GM21529 (cell line): ENCODE results near the gene ALPL.

Experiments
- ATAC-seq: cut with Tn5 transposase; IDR thresholded peaks from one replicate; pipeline ENCODE4 v1.9.1; 2021; ENCODE audit not compliant: unreplicated experiment

Gene ALPL

GRCh38 chr1:21574466-21575151, 65.4 kb downstream of the ALPL start:
- ATAC-seq = no peak

- ATAC-seq = no peak
Measured at GRCh38 chr1:21575351-21575942, 66.2 kb downstream of the ALPL start.

- ATAC-seq = no peak
Measured at GRCh38 chr1:21576031-21576797, 67.0 kb downstream of the ALPL start.

- ATAC-seq = no peak
Measured at GRCh38 chr1:21576798-21577187, 67.6 kb downstream of the ALPL start.

GRCh38 chr1:21577324-21577723, 68.1 kb downstream of the ALPL start:
- ATAC-seq = no peak

GRCh38 chr1:21577933-21578332, 68.7 kb downstream of the ALPL start:
- no peak for ATAC-seq

GRCh38 chr1:21579791-21580190, 70.6 kb downstream of the ALPL start:
- no peak for ATAC-seq

- ATAC-seq = no peak
Measured at GRCh38 chr1:21584096-21584495, 74.9 kb downstream of the ALPL start.

- ATAC-seq = no peak
Measured at GRCh38 chr1:21585037-21585436, 75.8 kb downstream of the ALPL start.

- ATAC-seq = no peak
Measured at GRCh38 chr1:21586222-21586621, 77.0 kb downstream of the ALPL start.

GRCh38 chr1:21586846-21587601, 77.8 kb downstream of the ALPL start:
- ATAC-seq = no peak

- ATAC-seq = no peak
Measured at GRCh38 chr1:21587602-21587953, 78.4 kb downstream of the ALPL start.

- no peak for ATAC-seq
Measured at GRCh38 chr1:21589618-21590017, 80.4 kb downstream of the ALPL start.

GRCh38 chr1:21590126-21590880, 81.1 kb downstream of the ALPL start:
- ATAC-seq = no peak

GRCh38 chr1:21590934-21591333, 81.7 kb downstream of the ALPL start:
- ATAC-seq = no peak

- ATAC-seq = no peak
Measured at GRCh38 chr1:21592086-21592865, 83.1 kb downstream of the ALPL start.

- ATAC-seq = no peak
Measured at GRCh38 chr1:21593231-21593630, 84.0 kb downstream of the ALPL start.

- no peak for ATAC-seq
Measured at GRCh38 chr1:21594501-21594900, 85.3 kb downstream of the ALPL start.

GRCh38 chr1:21594935-21595897, 86.0 kb downstream of the ALPL start:
- ATAC-seq = no peak
